ENCODE data around the gene MTTP. TPM values are rescaled to one million over a fixed set of nuclear protein-coding genes. Genes with fewer than 3 reads are reported as not detected.

The MTTP gene
- total RNA-seq, 1 experiment from 2014 or later: not detected

DNA sequence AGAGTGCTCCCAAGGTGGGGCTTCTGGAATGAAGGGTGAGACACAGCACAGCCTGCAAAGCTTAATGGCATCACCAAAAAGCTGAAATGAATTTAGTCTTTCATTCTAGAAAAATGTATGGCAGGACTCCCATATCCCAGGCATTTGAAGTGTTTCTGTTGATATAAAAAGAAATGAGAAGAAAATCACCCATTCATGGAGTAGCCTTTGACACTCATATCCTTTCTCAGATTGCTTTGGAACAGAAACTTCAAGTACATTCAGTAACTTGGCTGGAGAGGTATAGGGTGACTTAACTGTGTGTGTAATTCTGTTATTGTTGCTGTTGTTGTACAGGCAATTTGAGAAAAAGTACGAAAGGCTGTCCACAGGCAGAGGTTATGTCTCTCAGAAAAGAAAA is 47.7 kb downstream of the MTTP start:
- TF ChIP-seq EZH2 (IDR thresholded peaks at IDR 0.05; ENCODE audit: low read depth): no peak
- TF ChIP-seq, protein P1, sequence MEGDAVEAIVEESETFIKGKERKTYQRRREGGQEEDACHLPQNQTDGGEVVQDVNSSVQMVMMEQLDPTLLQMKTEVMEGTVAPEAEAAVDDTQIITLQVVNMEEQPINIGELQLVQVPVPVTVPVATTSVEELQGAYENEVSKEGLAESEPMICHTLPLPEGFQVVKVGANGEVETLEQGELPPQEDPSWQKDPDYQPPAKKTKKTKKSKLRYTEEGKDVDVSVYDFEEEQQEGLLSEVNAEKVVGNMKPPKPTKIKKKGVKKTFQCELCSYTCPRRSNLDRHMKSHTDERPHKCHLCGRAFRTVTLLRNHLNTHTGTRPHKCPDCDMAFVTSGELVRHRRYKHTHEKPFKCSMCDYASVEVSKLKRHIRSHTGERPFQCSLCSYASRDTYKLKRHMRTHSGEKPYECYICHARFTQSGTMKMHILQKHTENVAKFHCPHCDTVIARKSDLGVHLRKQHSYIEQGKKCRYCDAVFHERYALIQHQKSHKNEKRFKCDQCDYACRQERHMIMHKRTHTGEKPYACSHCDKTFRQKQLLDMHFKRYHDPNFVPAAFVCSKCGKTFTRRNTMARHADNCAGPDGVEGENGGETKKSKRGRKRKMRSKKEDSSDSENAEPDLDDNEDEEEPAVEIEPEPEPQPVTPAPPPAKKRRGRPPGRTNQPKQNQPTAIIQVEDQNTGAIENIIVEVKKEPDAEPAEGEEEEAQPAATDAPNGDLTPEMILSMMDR (conservative IDR thresholded peaks at IDR 0.05): no peak
- BruUV-seq (replicated peaks): no TSS peak
- intact Hi-C loops (cut with micrococcal nuclease; ENCODE audit: unreplicated experiment): no loop called here
- no peaks in the 10 kb centered on the region for H3K36me3 ChIP-seq (ENCODE audit: low read depth)
- CTCF ChIA-PET: no interaction called here
- H3K9me3 ChIP-seq (ENCODE audit: insufficient read depth, low read depth): no peaks in the 10 kb centered on the region
- no peaks in the 10 kb centered on the region for H3K4me1 ChIP-seq (replicated peaks; ENCODE audit: insufficient read depth)
- H3K4me2 ChIP-seq: no peak overlapping the region
- no peaks in the 10 kb centered on the region for H3F3A ChIP-seq (ENCODE audit: insufficient read depth, low read depth)
- H3K79me2 ChIP-seq (ENCODE audit: low read depth): no peaks in the 10 kb centered on the region
- H3K4me3 ChIP-seq: no peak overlapping the region
- POLR2A ChIA-PET (ENCODE audit: unreplicated experiment): no interaction called here
- no peaks in the 10 kb centered on the region for H3K27me3 ChIP-seq (ENCODE audit: insufficient read depth, low read depth)
- DNase-seq: no peak
- H3K9me2 ChIP-seq (ENCODE audit: insufficient read depth): no peaks in the 10 kb centered on the region
- H4K20me1 ChIP-seq (ENCODE audit: insufficient read depth): no peaks in the 10 kb centered on the region
- no peak overlapping the region for H3K27ac ChIP-seq
- H2AFZ ChIP-seq: no peak overlapping the region

DNA sequence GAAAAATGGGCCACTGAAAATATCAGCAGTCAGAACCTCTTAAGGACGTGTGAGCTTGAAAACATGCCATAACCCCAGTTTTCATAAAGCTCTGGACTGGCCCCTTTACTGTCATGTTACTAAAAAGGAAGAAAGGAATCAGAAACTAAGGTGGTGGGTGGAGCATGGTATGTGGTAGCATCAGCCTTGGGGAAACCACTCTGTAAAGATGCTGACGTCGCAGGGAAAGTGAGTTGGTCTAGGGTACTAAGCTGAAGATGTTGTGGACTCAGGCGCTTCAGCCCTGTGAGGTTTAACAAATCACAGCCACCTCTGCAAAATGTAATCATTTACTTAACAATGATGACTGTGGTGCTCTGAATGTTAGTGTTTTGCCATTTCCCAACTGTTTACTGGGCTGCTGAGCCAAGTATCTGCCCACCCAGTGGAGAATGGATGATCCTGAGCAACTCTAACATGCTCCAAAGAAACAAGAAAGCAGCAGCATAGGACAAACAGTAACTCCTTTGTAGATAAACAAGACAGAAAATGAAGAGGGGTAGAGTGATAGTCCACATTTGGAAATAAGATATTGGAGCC is 49.6 kb downstream of the MTTP start:
- ChIA-PET CTCF (no interaction called here), POLR2A (ENCODE audit: unreplicated experiment) (no interaction called here)
- no peaks in the 10 kb centered on the region for H3F3A ChIP-seq (ENCODE audit: insufficient read depth, low read depth)
- intact Hi-C loops (cut with micrococcal nuclease; ENCODE audit: unreplicated experiment): no loop called here
- H3K36me3 ChIP-seq (ENCODE audit: low read depth): no peaks in the 10 kb centered on the region
- no peaks in the 10 kb centered on the region for H3K27me3 ChIP-seq (ENCODE audit: insufficient read depth, low read depth)
- H3K79me2 ChIP-seq (ENCODE audit: low read depth): no peaks in the 10 kb centered on the region
- no peaks in the 10 kb centered on the region for H3K9me2 ChIP-seq (ENCODE audit: insufficient read depth)
- no peak overlapping the region for H3K4me2 ChIP-seq
- no peak overlapping the region for H3K27ac ChIP-seq
- no TSS peak for BruUV-seq (replicated peaks)
- TF ChIP-seq, protein P1 (conservative IDR thresholded peaks at IDR 0.05): no peak
- no peak for TF ChIP-seq EZH2 (IDR thresholded peaks at IDR 0.05; ENCODE audit: low read depth)
- no peak overlapping the region for H2AFZ ChIP-seq
- no peaks in the 10 kb centered on the region for H4K20me1 ChIP-seq (ENCODE audit: insufficient read depth)
- no peaks in the 10 kb centered on the region for H3K4me1 ChIP-seq (replicated peaks; ENCODE audit: insufficient read depth)
- no peak overlapping the region for H3K4me3 ChIP-seq
- no peaks in the 10 kb centered on the region for H3K9me3 ChIP-seq (ENCODE audit: insufficient read depth, low read depth)
- DNase-seq: no peak

DNA sequence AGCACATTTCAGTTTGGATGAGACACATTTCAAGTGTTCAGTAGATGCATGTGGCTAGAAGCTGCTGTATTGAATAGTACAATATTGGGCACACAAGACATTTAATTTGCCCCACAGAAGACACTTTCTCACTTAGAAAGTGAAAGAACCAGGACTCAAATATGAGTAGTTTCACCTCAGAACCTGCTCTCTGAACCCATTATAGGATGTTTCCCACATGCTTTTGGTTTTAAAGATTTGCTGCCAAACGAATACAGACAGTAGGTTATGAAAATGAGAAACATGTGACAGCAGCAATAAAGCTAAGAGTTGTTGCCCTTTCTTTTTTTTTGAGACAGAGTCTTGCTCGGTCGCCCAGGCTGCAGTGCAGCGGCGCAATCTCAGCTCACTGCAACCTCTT is 50.7 kb downstream of the MTTP start:
- TF ChIP-seq EZH2 (IDR thresholded peaks at IDR 0.05; ENCODE audit: low read depth): no peak
- TF ChIP-seq, protein P1 (conservative IDR thresholded peaks at IDR 0.05): no peak
- CTCF ChIA-PET: no interaction called here
- Histone ChIP-seq H3K79me2 (ENCODE audit: low read depth) (no peaks in the 10 kb centered on the region), H3K27ac (no peak overlapping the region), H2AFZ (no peak overlapping the region), H3K9me2 (ENCODE audit: insufficient read depth) (no peaks in the 10 kb centered on the region), H3K9me3 (ENCODE audit: insufficient read depth, low read depth) (no peaks in the 10 kb centered on the region), H3K4me1 (replicated peaks; ENCODE audit: insufficient read depth) (no peaks in the 10 kb centered on the region), H3K27me3 (ENCODE audit: insufficient read depth, low read depth) (no peaks in the 10 kb centered on the region), H3K36me3 (ENCODE audit: low read depth) (no peaks in the 10 kb centered on the region), H3K4me2 (no peak overlapping the region), H3F3A (ENCODE audit: insufficient read depth, low read depth) (no peaks in the 10 kb centered on the region), H4K20me1 (ENCODE audit: insufficient read depth) (no peaks in the 10 kb centered on the region), H3K4me3 (no peak overlapping the region)
- DNase-seq: no peak
- POLR2A ChIA-PET (ENCODE audit: unreplicated experiment): no interaction called here
- intact Hi-C loops (cut with micrococcal nuclease; ENCODE audit: unreplicated experiment): no loop called here
- BruUV-seq (replicated peaks): no TSS peak

Data from PC-9 (cell line).